NB4 (cell line): ENCODE results near the gene ATP5IF1.

Experiments
- CTCF ChIP-seq: IDR thresholded peaks from one replicate; pipeline ENCODE4 v1.5.1; 2012; ENCODE audit warnings: low read depth, low read length
- POLR2A ChIP-seq: IDR thresholded peaks from 2 replicates; pipeline ENCODE4 v1.6.1; 2011; ENCODE audit warnings: mild to moderate bottlenecking; ENCODE audit not compliant: insufficient read length; ENCODE audit errors: extremely low read depth

GRCh38 chr1:28200234-28200873, 35.6 kb upstream of the ATP5IF1 start:
- TF ChIP-seq CTCF (no peak), POLR2A (no peak)
